HG02759 (cell line): ENCODE measurements around the gene GSTO1.

Source experiments
- ATAC-seq: cut with Tn5 transposase; IDR thresholded peaks from one replicate; pipeline ENCODE4 v1.9.1; 2021; ENCODE audit warnings: mild to moderate bottlenecking, moderate library complexity; ENCODE audit not compliant: unreplicated experiment

Gene GSTO1

DNA sequence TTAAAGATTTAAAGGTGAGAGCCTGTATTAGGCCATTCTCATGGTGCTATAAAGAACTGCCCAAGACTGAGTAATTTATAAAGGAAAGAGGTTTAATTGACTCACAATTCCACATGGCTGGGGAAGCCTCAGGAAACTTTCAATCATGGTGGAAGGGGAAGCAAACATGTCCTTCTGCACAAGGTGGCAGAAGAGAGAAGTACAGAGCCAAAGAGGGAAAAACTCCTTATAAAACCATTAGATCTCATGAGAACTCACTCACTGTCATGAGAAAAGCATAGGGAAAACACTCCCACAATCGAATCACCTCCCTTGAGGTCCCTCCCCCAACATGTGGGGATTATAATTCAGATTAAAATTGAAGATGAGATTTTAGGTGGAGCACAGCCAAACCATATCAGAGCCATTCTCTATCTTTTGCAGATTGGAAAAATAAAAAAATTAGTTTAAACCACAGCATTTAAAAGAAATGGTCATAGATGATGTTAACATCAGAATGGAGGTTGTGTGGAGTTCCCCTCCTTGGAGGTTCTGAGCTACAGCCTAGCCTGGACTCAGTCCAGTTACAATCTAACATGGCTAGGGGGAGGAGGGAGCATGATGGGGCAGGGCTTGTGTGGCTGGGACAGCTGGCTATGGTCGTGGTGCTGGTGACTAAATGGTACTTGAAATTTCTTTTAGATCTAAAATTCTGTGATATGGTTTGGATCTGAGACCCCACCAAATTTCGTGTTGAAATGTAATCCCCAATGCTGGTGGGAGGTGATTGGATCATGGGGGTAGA lies 47.4 kb downstream of the GSTO1 start:
- no peak for ATAC-seq

DNA sequence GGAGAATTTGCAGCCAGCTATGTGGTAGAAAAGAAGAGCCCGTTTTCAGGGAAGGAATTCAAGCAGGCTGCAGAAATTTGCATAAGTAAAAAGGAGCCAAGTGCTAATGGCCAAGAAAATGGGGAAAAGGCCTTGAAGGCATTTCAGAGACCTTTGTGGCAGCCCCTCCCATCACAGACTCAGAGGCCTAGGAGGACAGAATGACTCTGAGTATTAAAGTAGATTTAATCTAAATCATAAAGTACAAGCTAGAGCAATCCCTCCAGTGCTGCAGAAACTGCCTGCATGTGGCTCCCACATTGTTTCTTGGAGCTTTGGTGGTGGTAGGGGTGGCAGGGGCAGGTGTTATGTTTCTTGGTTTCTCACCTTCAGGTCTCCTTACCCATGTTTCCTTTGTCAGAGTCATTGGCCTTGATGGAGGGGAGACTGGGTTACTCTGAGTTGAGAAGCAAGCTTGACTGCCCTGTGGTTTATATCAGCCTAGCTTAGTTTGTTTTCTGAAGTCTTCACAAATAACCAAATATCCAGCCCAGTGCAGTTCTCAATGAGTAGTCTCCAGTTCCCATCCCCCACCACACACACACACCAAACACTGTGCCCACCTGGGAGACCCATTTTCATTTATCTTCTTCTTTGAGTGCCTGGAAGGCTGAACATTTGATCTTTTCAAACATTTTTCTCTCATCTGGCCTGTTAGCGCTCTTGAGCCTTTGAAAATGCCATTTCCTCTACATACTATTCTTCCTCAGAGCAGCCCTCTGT lies 49.1 kb downstream of the GSTO1 start:
- ATAC-seq: no peak

DNA sequence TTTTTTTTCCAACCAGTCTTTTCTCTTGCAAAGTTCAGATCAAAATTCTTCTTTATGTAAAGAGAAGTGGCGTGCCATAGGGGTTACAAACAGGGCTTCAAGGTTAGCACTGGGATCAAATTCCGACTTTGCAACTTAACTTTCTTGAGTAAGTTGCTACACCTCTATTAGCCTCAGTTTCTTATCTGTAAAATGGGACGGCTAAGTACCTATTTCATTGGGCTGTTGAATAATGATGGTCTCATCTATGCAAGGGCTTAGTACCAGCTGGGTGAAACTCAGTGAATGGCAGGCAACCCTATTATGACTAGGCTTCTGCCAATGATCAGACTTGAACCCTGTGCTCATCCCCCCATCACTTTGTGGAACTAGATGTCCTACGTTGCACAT lies 49.7 kb downstream of the GSTO1 start:
- no peak for ATAC-seq

DNA sequence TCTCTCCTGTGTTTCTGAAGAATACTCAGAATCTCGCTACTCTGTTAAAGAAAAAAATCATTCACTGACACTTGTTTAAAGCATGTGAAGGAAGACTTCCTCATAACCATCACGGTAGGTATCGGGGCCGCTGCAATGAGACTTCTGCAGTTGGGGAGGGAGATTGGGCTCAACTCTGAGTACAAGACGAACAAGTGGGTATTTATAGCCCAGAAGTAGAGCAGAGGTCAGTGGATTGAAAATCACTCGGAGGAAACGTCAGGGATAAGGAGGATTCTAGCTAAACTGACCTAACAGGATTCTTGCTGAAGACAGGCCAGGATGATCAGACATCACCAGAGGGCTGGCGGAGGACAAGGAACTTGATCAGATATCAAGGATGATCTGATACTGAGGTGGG lies 50.2 kb downstream of the GSTO1 start:
- ATAC-seq: no peak

DNA sequence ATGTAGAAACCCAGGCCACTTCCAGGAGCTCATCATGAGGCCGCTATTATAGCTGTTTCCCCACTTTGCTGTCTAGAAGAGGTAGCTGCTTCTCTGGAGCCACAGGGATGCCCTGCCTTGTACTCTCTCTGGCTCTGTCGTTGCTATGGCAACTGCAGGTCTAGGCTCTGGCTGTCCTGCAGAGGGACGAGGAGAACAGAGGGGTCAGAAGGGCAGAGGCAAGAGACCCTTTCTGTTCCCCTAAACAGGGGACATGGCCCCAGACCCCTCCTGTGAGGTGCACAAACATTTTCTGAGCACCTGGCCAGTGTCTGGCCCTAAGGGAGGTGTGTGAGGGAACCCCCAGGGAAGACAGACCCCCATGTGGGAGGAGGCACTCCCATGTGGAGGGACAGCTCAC lies 52.2 kb downstream of the GSTO1 start:
- ATAC-seq: no peak

DNA sequence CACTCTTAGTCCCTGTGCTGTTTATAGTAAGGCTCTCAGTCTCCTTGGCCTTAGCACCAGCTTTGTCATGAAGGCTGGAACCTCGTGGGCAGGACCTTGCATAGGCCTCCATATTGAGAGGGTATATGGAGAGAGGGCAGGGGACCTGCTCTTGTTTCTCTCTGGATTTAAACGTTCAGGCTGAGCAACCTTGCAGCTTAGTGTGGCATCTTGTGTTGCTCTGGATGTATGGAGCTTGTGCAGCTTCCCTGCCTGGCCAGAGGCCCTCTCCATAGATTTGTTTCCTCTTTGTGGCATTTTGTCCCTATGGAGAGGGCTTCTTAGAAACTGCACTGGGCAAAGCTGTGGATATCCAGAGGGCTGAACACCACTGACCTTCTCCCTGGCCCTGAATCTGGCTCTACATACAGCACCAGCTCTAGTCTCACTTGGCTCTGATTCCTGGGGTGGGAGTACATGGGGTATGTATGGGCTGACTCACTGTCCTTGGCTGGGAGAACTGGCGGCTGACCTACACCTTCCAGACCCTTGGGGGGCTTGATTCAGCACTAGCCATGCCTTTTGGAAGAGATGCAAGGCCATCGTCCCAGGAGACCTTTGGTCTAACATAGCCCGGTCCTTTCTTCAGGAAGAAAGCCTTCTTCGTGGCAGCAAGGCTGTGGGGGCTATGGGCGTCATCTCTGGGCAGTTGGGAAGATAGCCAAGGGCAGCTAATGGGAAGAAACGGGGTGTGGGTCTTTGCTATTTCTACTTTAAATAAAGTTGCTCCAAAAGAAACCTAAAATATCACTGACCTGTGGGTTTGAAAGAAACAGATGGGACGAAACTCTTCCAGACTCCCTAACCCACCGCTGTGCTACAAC lies 53.1 kb downstream of the GSTO1 start:
- ATAC-seq: no peak

DNA sequence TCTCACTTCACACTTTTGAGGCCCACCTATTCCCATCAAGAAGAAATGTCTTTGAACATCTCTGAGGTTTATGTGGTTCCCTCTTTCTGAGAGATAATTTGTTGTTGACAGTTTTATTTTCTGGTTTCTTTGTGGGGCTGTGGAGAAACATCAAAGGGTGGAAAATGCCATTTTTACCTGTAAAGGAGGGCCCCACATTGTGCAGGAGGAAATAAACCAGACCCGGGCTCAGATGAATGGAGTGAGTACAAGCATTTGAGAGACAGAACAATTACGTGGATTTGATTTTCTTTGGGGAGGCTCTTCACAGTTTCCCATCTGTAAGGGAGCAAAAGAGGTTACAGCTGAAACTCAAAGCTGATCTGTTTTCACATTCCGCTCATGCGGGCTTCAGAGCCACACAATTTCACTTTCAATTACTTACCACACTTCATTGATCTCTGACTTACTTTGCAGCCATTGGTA lies 53.8 kb downstream of the GSTO1 start:
- ATAC-seq: peak; percentile 55

DNA sequence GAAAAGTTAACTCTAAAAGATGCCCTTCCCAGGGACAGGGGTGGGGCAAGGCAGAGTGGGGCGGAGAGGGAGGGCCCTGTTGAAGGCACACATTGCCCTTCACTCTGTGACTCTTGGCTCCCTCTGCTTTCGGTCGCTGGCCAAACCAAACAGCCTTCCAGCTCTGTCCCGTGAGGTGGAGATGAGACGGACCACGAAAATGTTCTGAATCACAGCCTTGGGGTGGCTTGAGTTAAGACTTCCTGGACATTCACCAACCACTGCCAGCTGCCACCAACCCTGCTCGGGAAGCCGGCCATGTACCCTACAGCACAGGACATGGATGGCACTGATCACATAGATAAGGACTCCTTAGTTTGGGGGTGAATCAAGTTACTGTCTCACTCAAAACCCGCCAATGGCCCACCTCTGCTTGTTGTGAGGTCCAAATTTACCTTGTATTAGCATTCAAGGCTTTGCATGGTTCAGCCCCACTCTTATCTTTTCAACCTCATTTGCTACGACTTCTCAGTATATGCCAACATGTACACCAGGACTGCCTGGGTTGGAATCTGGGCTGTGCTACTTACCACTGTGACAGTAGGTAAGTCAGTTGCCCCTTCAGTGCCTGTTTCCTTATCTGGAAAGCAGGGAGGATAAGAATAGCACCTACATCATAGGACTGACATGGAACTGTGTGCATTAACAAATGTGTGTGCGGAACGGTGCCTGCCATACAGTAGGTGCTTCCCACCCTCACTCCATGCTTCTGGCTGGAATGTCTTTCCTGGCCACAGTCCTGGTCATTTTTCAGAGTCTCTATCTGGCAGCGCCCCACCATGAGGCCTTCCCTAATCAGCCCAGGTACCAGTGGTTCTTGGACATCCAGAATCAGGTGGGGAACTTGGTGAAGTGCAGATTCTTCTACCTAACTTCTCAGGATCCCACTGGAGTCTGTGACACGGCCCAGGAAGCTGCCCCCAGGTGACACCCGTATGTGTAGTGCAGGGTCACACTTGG lies 55.6 kb downstream of the GSTO1 start:
- no peak for ATAC-seq

DNA sequence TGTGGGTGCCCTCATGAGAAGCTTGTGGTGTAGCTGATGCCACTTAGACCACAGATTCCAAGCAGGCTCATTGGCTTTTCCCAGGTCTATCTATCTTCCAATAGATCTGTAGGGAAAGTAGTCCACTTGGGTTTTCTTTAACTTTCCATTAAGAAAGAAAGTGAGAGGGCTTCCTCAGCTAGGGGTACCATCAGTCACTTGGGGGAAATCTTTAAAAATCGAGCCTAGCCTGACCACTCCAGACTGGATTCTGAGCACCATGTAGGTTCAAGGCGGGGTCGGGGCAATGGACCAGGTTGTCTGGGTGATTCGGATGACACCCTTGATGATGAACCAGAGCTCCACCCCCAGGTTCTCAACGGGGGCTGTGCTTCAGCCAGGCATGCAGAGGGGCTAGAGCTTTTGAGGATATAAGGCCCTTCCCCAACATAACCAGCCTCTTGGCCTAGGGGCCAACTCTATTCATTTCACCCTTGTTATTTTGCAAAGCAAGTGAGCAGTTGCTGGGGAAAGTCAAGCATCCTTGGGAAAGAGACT lies 56.6 kb downstream of the GSTO1 start:
- ATAC-seq: no peak

DNA sequence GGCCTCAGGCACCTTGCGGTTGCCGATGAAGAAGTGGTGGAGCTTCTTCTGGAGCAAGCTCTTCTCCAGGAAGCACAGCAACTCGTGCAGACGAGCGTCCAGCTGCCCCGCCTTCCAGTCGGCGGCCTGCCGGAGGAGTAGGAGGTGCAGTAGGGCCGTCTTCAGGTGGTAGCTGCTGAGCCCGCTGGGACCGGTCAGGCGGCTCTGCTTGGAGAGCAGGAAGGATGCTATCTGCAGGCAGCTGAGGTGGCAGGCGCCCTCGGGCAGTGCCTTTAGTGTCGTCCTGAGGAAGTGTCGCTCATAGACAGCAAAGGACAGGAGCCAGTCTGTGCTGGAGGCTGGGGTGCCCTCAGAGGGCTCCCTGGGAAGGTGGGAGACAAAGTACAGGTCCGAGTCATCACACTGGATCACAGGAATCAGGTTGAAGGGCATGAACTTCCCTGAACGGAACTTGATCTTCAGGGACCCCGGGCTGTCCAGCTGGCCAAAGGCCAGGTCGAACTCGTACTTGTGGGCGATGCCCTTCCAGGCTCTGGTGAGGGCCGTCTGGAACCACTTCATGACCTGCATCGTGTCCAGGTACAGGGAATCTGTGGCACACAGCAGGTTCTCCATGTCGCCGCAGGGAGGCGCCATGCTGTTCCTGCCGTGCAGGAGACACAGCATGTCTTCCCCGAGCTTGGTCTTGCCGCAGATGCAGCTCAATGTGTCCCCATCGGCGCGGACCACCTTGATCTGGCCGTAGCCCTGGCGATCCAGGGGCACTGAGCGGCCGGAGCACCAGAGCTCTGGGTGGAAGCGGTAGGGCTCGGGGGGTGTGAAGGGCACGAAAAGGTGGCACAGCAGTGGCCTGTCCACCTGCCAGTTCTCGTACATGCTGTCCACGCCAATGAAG lies 60.1 kb downstream of the GSTO1 start:
- no peak for ATAC-seq

DNA sequence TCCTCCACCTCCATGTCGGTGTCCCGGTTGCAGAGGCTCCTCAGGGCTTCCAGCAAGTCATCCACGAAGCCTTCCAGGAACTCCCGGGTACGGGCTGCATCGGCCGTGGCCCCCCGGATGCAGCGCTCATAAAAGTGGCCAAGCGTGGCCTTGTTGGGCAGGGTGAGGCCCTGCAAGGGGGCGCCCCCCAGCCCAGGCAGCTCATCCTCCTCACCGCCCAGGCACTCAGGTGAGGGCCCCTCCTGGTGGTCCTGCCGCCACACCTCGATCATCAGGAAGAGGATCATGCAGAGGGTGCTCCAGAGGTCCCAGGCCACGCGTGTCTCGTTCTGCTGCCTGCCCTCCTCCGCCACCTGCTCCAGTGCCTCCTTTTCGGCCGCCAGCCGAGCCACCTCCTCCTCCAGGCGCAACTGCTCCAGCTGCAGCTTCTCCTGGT lies 60.8 kb downstream of the GSTO1 start:
- ATAC-seq: no peak

DNA sequence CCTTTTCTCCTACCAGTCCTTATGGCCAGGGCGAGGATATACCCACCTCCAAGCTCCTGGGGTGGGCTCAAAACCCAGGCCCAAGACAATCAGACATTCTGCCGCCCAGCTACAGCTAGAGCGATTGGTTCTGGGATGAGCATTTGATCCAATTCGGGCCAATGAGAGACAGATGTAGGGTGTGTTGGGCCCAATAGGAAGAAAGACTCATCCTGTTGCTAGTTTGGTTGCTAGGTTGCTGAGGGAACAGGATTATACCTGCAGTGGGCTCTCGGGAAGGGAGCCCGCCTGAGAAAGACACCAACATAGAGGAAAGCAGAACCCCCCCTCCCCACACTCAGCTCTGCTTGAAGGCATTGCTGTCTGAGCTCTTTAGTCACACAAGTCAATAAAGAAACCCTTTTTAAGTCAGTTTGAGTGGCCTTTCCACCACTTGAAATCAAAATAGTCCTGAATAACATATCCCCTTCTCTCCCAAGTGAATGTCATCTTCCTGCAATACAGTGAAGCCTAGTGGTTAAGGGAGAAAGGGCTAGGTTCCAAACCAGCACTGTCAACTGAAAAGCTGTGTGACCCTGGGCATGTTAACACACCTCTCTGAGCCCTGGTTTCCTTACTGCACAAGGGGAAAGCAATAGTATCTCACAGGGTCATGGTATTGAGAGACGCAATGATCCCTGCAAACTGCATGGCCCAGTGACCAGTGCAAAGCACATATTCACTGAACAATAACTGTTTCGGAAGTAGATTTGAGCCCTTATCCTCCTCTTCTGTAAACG lies 61.8 kb downstream of the GSTO1 start:
- ATAC-seq: no peak
